NCI-H146 treated with DMSO at 0.1 percent for 48 hours (cell line): ENCODE data around the gene MDH2.
"Not testable (repeated sequence)": the region's sequence is repeated elsewhere in the genome, so short reads cannot be mapped to it uniquely, and the experiment has no call there.

Experiments
- DNase-seq: peaks from one replicate; lab custom pipeline; 2025; ENCODE audit not compliant: unreplicated experiment; lab: John Stamatoyannopoulos, UW

Gene MDH2

GRCh38 chr7:76047305-76047810 lies 548 bp upstream of the MDH2 start:
- DNase-seq: no peak

GRCh38 chr7:76048668-76048988 lies 722 bp downstream of the MDH2 start:
- peak; percentile 24 for DNase-seq

- no peak for DNase-seq
These were observed 1.4 kb downstream of the MDH2 start for GRCh38 chr7:76049295-76049694.

GRCh38 chr7:76050545-76050944 lies 2.6 kb downstream of the MDH2 start:
- DNase-seq: no peak

GRCh38 chr7:76051840-76052239 lies 3.9 kb downstream of the MDH2 start:
- no peak for DNase-seq

- DNase-seq: not testable (repeated sequence)
These were observed 4.8 kb downstream of the MDH2 start for GRCh38 chr7:76052681-76053080.

- no peak for DNase-seq
These were observed 5.6 kb downstream of the MDH2 start for GRCh38 chr7:76053461-76053860.

DNA sequence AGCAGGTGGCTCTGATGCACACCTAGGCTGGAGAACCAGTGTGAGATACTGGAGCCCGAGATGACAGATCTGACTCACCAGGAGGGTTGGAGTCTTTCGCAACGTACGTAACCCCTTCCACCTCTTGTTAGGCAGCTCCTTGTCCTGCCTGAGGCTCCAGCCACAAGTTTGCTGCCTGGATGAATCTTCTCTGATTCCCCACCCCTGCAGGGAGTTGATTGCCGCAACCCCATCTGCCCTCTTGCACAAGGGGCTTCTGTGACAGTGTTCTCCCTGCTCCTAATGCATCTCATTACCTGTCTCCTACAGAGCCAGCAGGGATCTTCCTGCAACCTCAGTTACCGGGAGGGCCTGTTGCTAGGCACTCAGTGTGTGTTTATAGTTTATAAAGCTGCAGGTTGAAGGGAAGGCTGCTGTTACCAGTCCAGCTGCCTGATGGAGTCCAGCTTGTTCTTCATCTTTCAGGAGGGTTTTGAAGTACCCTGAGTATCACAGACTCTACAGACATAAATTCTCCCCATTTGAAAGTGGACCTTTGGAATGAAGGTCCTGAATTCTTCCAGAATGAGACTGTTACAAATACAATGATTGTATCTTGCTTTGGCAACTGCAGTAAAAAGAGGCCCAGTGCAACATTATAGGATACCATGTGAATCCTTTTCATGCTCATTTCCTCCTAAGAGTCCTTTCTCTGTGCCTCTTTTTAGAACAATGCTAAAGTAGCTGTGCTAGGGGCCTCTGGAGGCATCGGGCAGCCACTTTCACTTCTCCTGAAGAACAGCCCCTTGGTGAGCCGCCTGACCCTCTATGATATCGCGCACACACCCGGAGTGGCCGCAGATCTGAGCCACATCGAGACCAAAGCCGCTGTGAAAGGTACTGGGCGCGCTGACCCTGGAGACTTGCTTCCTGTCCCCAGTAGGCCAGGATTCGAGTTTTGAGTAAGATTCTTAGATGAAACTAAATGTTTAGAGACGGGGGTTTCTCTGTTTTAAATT lies 6.5 kb downstream of the MDH2 start:
- peak; percentile 79 for DNase-seq

DNA sequence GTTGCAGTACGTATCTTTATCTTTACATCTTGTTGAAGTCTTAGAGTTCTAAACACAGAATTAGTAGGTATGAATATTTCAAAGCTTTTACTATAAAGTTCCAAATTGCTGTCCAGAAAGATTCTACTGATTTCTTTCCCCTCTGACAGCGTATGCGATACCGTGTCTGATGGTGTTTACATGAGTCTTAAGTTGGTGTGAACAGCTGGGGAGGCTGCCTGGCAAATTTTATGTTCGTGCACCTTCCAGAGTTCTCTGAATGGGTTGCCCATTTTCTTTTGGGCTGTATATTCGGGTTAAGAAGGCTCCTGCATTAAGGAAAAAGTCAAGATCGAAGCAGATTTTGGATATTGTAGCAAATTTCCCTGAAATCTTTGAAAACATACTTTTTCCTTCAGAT lies 8.3 kb downstream of the MDH2 start:
- no peak for DNase-seq

GRCh38 chr7:76057103-76057812 lies 9.4 kb downstream of the MDH2 start:
- DNase-seq: no peak

- no peak for DNase-seq
These were observed 9.9 kb downstream of the MDH2 start for GRCh38 chr7:76057813-76058145.

DNA sequence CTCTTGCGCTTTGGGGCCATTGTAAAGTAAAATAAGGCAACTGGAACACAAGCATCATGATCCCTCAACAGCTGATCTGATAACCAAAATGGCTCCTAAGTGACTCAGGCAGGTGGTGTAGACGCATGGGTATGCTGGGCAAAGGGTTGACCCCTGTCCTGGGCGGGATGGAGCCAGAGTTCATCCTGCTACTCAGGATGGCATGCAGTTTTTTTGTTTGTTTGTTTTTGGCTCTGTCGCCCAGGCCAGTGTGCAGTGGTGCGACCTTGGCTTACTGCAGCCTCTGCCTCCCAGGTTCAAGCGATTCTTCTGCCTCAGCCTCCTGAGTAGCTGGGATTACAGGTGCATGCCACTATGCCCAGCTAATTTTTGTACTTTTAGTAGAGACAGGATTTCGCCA lies 10.8 kb downstream of the MDH2 start:
- DNase-seq: not testable (repeated sequence)

GRCh38 chr7:76060842-76061241 lies 12.9 kb downstream of the MDH2 start:
- no peak for DNase-seq

DNA sequence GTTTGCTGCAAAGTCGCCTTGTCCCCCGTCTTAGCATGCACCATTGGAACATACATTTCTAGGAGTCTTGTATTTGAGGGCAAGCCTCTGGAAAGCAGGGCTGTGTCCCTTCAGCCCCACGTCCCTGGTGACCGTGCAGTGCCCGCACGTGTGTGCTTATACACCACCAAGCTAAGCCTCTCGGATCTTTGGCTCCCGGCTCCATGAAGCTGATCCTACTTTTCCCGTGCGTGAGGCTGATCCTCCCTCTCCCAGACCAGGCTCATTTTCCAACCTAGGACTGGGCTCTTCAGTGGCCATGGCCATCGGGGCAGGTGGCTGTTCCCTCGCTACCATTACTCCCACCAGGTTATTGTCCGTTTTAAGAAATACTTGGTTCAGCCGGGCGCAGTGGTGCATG lies 14.3 kb downstream of the MDH2 start:
- no peak for DNase-seq

- no peak for DNase-seq
These were observed 15.2 kb downstream of the MDH2 start for GRCh38 chr7:76063114-76063513.

- DNase-seq: no peak
These were observed 15.6 kb downstream of the MDH2 start for GRCh38 chr7:76063525-76063924.

DNA sequence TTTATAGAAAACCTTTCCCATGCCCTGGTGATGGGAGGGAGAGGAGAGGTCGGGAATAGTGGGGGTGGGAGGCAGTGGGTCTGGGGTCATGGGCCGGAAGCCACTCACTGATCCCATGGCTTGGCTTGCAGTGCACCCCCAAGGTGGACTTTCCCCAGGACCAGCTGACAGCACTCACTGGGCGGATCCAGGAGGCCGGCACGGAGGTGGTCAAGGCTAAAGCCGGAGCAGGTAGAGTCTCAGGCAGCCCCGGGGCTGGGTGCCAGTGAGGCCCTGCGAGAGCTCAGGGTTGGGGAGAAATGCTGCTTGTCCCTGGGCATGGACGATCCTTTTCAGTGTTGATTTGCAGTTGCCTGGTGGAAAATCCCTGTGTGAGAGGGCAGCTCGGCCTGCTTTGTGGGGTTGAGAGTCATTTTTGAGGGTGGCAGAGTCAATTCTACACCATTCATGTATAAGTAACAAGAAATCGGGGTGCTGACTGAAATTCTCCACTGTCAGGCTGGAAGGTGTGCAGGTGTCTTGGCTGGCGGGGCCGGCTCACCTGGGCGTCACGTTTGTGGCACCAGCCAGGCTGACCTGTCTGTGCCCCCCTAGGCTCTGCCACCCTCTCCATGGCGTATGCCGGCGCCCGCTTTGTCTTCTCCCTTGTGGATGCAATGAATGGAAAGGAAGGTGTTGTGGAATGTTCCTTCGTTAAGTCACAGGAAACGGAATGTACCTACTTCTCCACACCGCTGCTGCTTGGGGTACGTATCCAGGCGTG lies 16.5 kb downstream of the MDH2 start:
- no peak for DNase-seq

- no peak for DNase-seq
These were observed 17.2 kb downstream of the MDH2 start for GRCh38 chr7:76065016-76065612.

GRCh38 chr7:76066716-76067503 lies 19.0 kb downstream of the MDH2 start:
- no peak for DNase-seq

DNA sequence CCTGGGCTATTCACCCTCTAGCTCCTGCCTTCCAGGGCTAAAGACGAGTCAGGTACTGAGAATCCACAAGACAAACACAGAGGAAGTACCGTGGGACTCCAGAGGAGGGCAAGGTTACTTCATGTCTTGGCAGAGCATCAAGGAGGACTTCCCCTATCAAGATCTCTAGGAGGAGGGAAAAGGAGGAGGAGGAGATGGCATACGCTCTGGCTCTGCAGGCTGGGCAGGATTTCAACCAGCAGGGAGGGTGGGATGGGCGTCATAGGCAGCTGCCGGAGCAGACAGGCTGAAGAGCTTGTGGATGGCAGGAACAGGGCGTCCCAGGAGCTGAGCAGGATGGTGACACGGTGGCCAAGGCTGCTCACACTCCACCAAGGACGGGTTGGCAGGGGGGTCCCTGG lies 21.3 kb downstream of the MDH2 start:
- DNase-seq: no peak
